MM.1S (cell line): ENCODE data around the gene PLPP7.

ENCODE experiments used
- CTCF ChIP-seq: fragments of 300-600 bp; sonication (generic); IDR thresholded peaks from 2 replicates; pipeline ENCODE4 v1.5.1; 2016; ENCODE audit warnings: antibody characterized with exemption, low read length, mixed read lengths
- EZH2 ChIP-seq: fragments of 300-600 bp; sonication (generic); optimal IDR thresholded peaks from 2 replicates; pipeline ENCODE3; 2017; ENCODE audit warnings: low read depth, mild to moderate bottlenecking, antibody characterized with exemption, low read length, mixed read lengths
- EZH2phosphoT487 ChIP-seq: fragments of 300-600 bp; sonication (generic); IDR thresholded peaks from 2 replicates; pipeline ENCODE4 v1.6.1; 2018; ENCODE audit warnings: antibody characterized with exemption, low read length

- TF ChIP-seq CTCF (no peak), EZH2phosphoT487 (no peak), EZH2 (no peak)
These were observed 8.9 kb upstream of the PLPP7 start for GRCh38 chr9:131280660-131281059.
